Jurkat, Clone E6-1 (cell line): ENCODE results near the gene OPN3. TPM values are rescaled to one million over a fixed set of nuclear protein-coding genes. Genes with fewer than 3 reads are reported as not detected.
A peak's percentile ranks its signal among the peaks of the same experiment; 100 is the strongest.
"Not testable (repeated sequence)": the region's sequence is repeated elsewhere in the genome, so short reads cannot be mapped to it uniquely, and the experiment has no call there.

Source experiments
- DNase-seq: peaks from one replicate; pipeline ENCODE4 v3.0.0-alpha.2; 2011; ENCODE audit warnings: low read depth, low spot score
- H3K4me3 ChIP-seq: 2 replicates; pipeline ENCODE4 v1.5.1; 2011; ENCODE audit warnings: mild to moderate bottlenecking, low read length, control low read depth, moderate library complexity
- polyA plus RNA-seq: library from polyadenylated mRNA; unstranded; fragments of >200 nt; gene quantifications from one replicate; pipeline ENCODE4 v1.2.1, GENCODE V29; 2012; ENCODE audit warnings: missing spikeins; ENCODE audit not compliant: insufficient read length, insufficient read depth

The OPN3 gene
- 20.7 TPM for polyA plus RNA-seq

GRCh38 chr1:241640149-241640866 lies at the start of gene OPN3, which contains the start of gene CHML:
TSS of gene OPN3 (minus strand) at chr1:241640369. CDS start at chr1:241640254, 115 bp downstream.
TSS of gene CHML (minus strand) at chr1:241640369. CDS start at chr1:241635766, 4,603 bp downstream.
- peak; percentile 72 for DNase-seq
- H3K4me3 ChIP-seq: peak within 1 kb of the TSS; percentile 75

GRCh38 chr1:241688940-241689368 lies 48.8 kb upstream of the OPN3 start:
- no peak for DNase-seq
- no peak overlapping the region for H3K4me3 ChIP-seq

GRCh38 chr1:241684108-241684507 lies 43.9 kb upstream of the OPN3 start:
- H3K4me3 ChIP-seq: no peak overlapping the region
- no peak for DNase-seq

- DNase-seq: no peak
- no peak overlapping the region for H3K4me3 ChIP-seq
These were observed 42.8 kb upstream of the OPN3 start for GRCh38 chr1:241682921-241683320.

GRCh38 chr1:241681861-241682448 lies 41.8 kb upstream of the OPN3 start:
- H3K4me3 ChIP-seq: not testable (repeated sequence)

GRCh38 chr1:241679961-241680360 lies 39.8 kb upstream of the OPN3 start:
- H3K4me3 ChIP-seq: no peak overlapping the region
- DNase-seq: no peak

More at GRCh38 chr1:241681861-241682448, 41.8 kb upstream of the OPN3 start:
- DNase-seq: not testable (repeated sequence)

GRCh38 chr1:241679404-241679803 lies 39.2 kb upstream of the OPN3 start:
- no peak for DNase-seq
- no peak overlapping the region for H3K4me3 ChIP-seq

GRCh38 chr1:241678536-241678935 lies 38.4 kb upstream of the OPN3 start:
- no peak for DNase-seq
- H3K4me3 ChIP-seq: no peak overlapping the region

GRCh38 chr1:241677201-241677600 lies 37.0 kb upstream of the OPN3 start:
- H3K4me3 ChIP-seq: no peak overlapping the region; the same call in 1 of the 2 replicates
- DNase-seq: peak; percentile 90

GRCh38 chr1:241675983-241676382 lies 35.8 kb upstream of the OPN3 start:
- DNase-seq: no peak
- H3K4me3 ChIP-seq: no peak overlapping the region

GRCh38 chr1:241674805-241675384 lies 34.7 kb upstream of the OPN3 start:
- H3K4me3 ChIP-seq: no peak overlapping the region
- DNase-seq: no peak

- no peak for DNase-seq
- H3K4me3 ChIP-seq: no peak overlapping the region
These were observed 32.1 kb upstream of the OPN3 start for GRCh38 chr1:241672301-241672700.

GRCh38 chr1:241666419-241666818 lies 26.2 kb upstream of the OPN3 start:
- H3K4me3 ChIP-seq: no peak overlapping the region
- no peak for DNase-seq

GRCh38 chr1:241660424-241660972 lies 20.3 kb upstream of the OPN3 start:
- no peak for DNase-seq
- H3K4me3 ChIP-seq: no peak overlapping the region

GRCh38 chr1:241659016-241659415 lies 18.8 kb upstream of the OPN3 start:
- DNase-seq, H3K4me3 ChIP-seq: not testable (repeated sequence)

- no peak for DNase-seq
- no peak overlapping the region for H3K4me3 ChIP-seq
These were observed 18.1 kb upstream of the OPN3 start for GRCh38 chr1:241658081-241658793.

GRCh38 chr1:241654641-241655040 lies 14.5 kb upstream of the OPN3 start:
- no peak for DNase-seq
- H3K4me3 ChIP-seq: no peak overlapping the region

- no peak overlapping the region for H3K4me3 ChIP-seq
- no peak for DNase-seq
These were observed 13.8 kb upstream of the OPN3 start for GRCh38 chr1:241654019-241654418.

- DNase-seq: no peak
- H3K4me3 ChIP-seq: no peak within 1 kb of the TSS
These were observed 11.8 kb upstream of the OPN3 start, which contains the start of gene WDR64 for GRCh38 chr1:241652012-241652411. TSS of gene WDR64 (plus strand) at chr1:241652281. CDS start at chr1:241652485, 204 bp downstream.
